ENCODE data around the gene GSTP1.

GSTP1 gene

DNA sequence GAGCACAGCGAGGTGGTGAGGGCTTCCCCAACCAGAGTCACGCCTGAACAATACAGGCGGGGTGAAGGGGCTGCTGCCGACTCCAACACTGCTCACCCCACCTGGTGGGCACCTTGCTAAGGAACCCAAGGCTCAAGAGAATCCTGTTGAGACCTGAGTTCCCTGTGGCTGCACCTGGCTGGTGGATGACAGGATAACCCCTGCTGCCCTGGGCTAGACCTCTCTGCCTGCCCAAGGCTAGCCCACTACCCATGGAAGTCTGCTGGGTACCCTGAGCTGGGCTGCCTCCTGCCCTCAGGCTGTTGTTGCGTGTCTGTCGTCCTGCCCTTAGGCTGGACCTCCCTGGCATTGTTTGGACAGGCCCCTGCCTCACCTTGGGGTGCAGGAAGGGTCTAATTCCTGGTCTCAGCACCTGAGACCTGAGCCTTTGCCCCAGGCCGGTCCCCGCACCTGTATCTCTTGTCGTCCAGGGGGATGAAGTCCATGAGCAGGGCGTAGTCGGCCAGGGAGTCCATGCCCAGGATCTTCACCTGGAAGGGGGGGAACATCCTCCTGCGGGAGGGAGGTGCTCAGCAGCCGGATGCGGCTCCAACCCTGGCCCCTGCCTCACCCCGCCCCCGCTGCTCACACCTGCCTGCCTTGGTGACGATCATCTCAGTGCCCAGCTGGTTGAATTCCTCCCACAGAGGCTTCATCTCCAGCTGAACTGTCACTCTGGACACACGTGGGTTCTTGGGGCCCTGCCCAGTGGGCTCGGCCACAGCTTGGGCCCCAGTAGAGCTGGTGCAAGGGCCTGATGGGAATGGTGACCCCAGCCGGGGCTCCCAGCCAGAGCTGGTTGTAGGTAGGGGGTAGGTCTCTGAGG lies 51.0 kb downstream of the GSTP1 start:
- TF ChIP-seq, protein P1, sequence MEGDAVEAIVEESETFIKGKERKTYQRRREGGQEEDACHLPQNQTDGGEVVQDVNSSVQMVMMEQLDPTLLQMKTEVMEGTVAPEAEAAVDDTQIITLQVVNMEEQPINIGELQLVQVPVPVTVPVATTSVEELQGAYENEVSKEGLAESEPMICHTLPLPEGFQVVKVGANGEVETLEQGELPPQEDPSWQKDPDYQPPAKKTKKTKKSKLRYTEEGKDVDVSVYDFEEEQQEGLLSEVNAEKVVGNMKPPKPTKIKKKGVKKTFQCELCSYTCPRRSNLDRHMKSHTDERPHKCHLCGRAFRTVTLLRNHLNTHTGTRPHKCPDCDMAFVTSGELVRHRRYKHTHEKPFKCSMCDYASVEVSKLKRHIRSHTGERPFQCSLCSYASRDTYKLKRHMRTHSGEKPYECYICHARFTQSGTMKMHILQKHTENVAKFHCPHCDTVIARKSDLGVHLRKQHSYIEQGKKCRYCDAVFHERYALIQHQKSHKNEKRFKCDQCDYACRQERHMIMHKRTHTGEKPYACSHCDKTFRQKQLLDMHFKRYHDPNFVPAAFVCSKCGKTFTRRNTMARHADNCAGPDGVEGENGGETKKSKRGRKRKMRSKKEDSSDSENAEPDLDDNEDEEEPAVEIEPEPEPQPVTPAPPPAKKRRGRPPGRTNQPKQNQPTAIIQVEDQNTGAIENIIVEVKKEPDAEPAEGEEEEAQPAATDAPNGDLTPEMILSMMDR (conservative IDR thresholded peaks at IDR 0.05) = no peak
- peak overlapping the region; percentile 96; the same call in 1 of the 2 replicates for H3K27ac ChIP-seq

DNA sequence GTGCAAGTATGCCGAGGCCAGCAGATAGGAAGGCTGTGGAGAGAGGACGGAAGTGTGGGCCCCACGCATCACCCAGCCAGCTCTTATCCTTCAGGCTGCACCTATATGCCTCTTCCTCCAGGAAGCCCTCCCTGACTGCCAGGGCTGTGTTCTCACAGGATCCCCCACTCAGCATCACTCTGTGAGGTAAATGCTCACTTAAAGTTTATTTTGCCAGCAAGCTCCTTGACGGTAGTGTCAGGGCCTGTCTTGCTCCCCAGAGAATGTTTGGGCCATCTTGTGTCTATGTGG lies 51.6 kb downstream of the GSTP1 start:
- TF ChIP-seq, protein P1 (conservative IDR thresholded peaks at IDR 0.05) = no peak
- peak overlapping the region; percentile 96; the same call in 1 of the 2 replicates for H3K27ac ChIP-seq
